Astrocyte of the spinal cord (primary cell): ENCODE measurements around the gene FCHSD2.
A peak's percentile ranks its signal among the peaks of the same experiment; 100 is the strongest.

Source experiments
- DNase-seq: peaks from one replicate; pipeline ENCODE4 v3.0.0; 2011; ENCODE audit warnings: low read depth, low spot score
- H3K4me3 ChIP-seq: 2 replicates; pipeline ENCODE4 v1.5.1; 2011; ENCODE audit warnings: low read depth, mild to moderate bottlenecking, low read length, moderate library complexity
- CTCF ChIP-seq: IDR thresholded peaks from 2 replicates; pipeline ENCODE4 v1.5.1; 2012; ENCODE audit warnings: low read depth, mild to moderate bottlenecking, low read length, inconsistent platforms
- in situ Hi-C: cut with HindIII; loops from 2 replicates; pipeline ENCODE4 v1.10.0; 2017; ENCODE audit warnings: low sequenced_read_pairs

FCHSD2 gene

GRCh38 chr11:73178681-73179080 is 36.6 kb upstream of the FCHSD2 start:
- H3K4me3 ChIP-seq, result no peak overlapping the region
- no peak for DNase-seq
- in situ Hi-C loops, result no loop called here
- no peak for TF ChIP-seq CTCF

- peak; percentile 66 for DNase-seq
- peak; percentile 75 for TF ChIP-seq CTCF
- no peak overlapping the region for H3K4me3 ChIP-seq
- in situ Hi-C loops, result no loop called here
These were observed 35.8 kb upstream of the FCHSD2 start for GRCh38 chr11:73177778-73178539.

GRCh38 chr11:73177380-73177777 is 35.3 kb upstream of the FCHSD2 start:
- no peak overlapping the region for H3K4me3 ChIP-seq
- in situ Hi-C loops, result no loop called here
- no peak for TF ChIP-seq CTCF
- DNase-seq, result no peak

- in situ Hi-C loops, result no loop called here
- no peak for TF ChIP-seq CTCF
These were observed 34.7 kb upstream of the FCHSD2 start for GRCh38 chr11:73176874-73177155.

GRCh38 chr11:73176145-73176873 is 34.2 kb upstream of the FCHSD2 start:
- no peak for DNase-seq
- in situ Hi-C loops, result no loop called here
- no peak for TF ChIP-seq CTCF

More at GRCh38 chr11:73176874-73177155, 34.7 kb upstream of the FCHSD2 start:
- H3K4me3 ChIP-seq, result no peak overlapping the region
- DNase-seq, result no peak

GRCh38 chr11:73175551-73176144 is 33.5 kb upstream of the FCHSD2 start:
- no peak overlapping the region for H3K4me3 ChIP-seq
- DNase-seq, result no peak
- TF ChIP-seq CTCF, result no peak

More at GRCh38 chr11:73176145-73176873, 34.2 kb upstream of the FCHSD2 start:
- no peak overlapping the region for H3K4me3 ChIP-seq

More at GRCh38 chr11:73175551-73176144, 33.5 kb upstream of the FCHSD2 start:
- in situ Hi-C loops, result no loop called here
